Measurements from ENCODE around the gene MYRIP. TPM values are rescaled to one million over a fixed set of nuclear protein-coding genes. Genes with fewer than 3 reads are reported as not detected.

Gene MYRIP
- total RNA-seq, 1 experiment from 2014 or later = not detected

GRCh38 chr3:39907981-39908380 is 98.6 kb downstream of the MYRIP start:
- intact Hi-C loops (cut with micrococcal nuclease) = no loop called here
- ChIA-PET POLR2A (ENCODE audit: unreplicated experiment) (no interaction called here), CTCF (no interaction called here)
- H3K27ac ChIP-seq (ENCODE audit: low read length) = no peak overlapping the region
- no peak for ATAC-seq
- H3K9me3 ChIP-seq (ENCODE audit: low read length) = no peaks in the 10 kb centered on the region
- no peak overlapping the region for H3K9ac ChIP-seq (ENCODE audit: low read length)
- no peak overlapping the region for H3K4me3 ChIP-seq (ENCODE audit: low read length)
- no peak for DNase-seq
- H3K27me3 ChIP-seq (ENCODE audit: low read length) = no peaks in the 10 kb centered on the region
- no peaks in the 10 kb centered on the region for H3F3A ChIP-seq (ENCODE audit: low read length, unreplicated experiment)
- H3K36me3 ChIP-seq (ENCODE audit: low read depth, low read length) = no peaks in the 10 kb centered on the region
- BruUV-seq (replicated peaks) = no TSS peak
- TF ChIP-seq CTCF (conservative IDR thresholded peaks at IDR 0.05; ENCODE audit: low read depth, low read length) = no peak
- no peaks in the 10 kb centered on the region for H4K20me1 ChIP-seq (ENCODE audit: low read length)
- no peaks in the 10 kb centered on the region for H3K9me2 ChIP-seq (replicated peaks; ENCODE audit: low read length)
- no peak overlapping the region for H3K4me2 ChIP-seq (ENCODE audit: low read length)
- H3K79me2 ChIP-seq (ENCODE audit: low read length) = no peaks in the 10 kb centered on the region
- H2AFZ ChIP-seq (ENCODE audit: low read length) = no peak overlapping the region
- no peaks in the 10 kb centered on the region for H3K4me1 ChIP-seq (ENCODE audit: insufficient read depth, low read length)

GRCh38 chr3:39910135-39910534 is 100.7 kb downstream of the MYRIP start:
- H4K20me1 ChIP-seq (ENCODE audit: low read length) = no peaks in the 10 kb centered on the region
- H3K4me3 ChIP-seq (ENCODE audit: low read length) = no peak overlapping the region
- no peak for ATAC-seq
- H3K27ac ChIP-seq (ENCODE audit: low read length) = no peak overlapping the region
- CTCF ChIA-PET = no interaction called here
- no peaks in the 10 kb centered on the region for H3K9me2 ChIP-seq (replicated peaks; ENCODE audit: low read length)
- H3K4me2 ChIP-seq (ENCODE audit: low read length) = no peak overlapping the region
- H3K4me1 ChIP-seq (ENCODE audit: insufficient read depth, low read length) = no peaks in the 10 kb centered on the region
- H3K36me3 ChIP-seq (ENCODE audit: low read depth, low read length) = no peaks in the 10 kb centered on the region
- no peaks in the 10 kb centered on the region for H3K9me3 ChIP-seq (ENCODE audit: low read length)
- POLR2A ChIA-PET (ENCODE audit: unreplicated experiment) = no interaction called here
- intact Hi-C loops (cut with micrococcal nuclease) = no loop called here
- H3F3A ChIP-seq (ENCODE audit: low read length, unreplicated experiment) = no peaks in the 10 kb centered on the region
- no peak overlapping the region for H3K9ac ChIP-seq (ENCODE audit: low read length)
- no peaks in the 10 kb centered on the region for H3K27me3 ChIP-seq (ENCODE audit: low read length)
- H2AFZ ChIP-seq (ENCODE audit: low read length) = no peak overlapping the region
- no peak for TF ChIP-seq CTCF (conservative IDR thresholded peaks at IDR 0.05; ENCODE audit: low read depth, low read length)
- no peak for TF ChIP-seq EZH2phosphoT487 (IDR thresholded peaks at IDR 0.05; ENCODE audit: borderline replicate concordance, low read length)
- TF ChIP-seq EZH2 (IDR thresholded peaks at IDR 0.05; ENCODE audit: low read length, unreplicated experiment) = no peak
- no peaks in the 10 kb centered on the region for H3K79me2 ChIP-seq (ENCODE audit: low read length)
- DNase-seq = no peak
- BruUV-seq (replicated peaks) = no TSS peak

GRCh38 chr3:39910826-39911464 is 101.5 kb downstream of the MYRIP start:
- Histone ChIP-seq H3K9me2 (replicated peaks; ENCODE audit: low read length) (no peaks in the 10 kb centered on the region), H3K9me3 (ENCODE audit: low read length) (no peaks in the 10 kb centered on the region), H3K4me1 (ENCODE audit: insufficient read depth, low read length) (no peaks in the 10 kb centered on the region), H3K36me3 (ENCODE audit: low read depth, low read length) (no peaks in the 10 kb centered on the region), H3K27me3 (ENCODE audit: low read length) (no peaks in the 10 kb centered on the region), H4K20me1 (ENCODE audit: low read length) (no peaks in the 10 kb centered on the region), H3K4me2 (ENCODE audit: low read length) (no peak overlapping the region), H3K27ac (ENCODE audit: low read length) (no peak overlapping the region), H2AFZ (ENCODE audit: low read length) (no peak overlapping the region), H3K79me2 (ENCODE audit: low read length) (no peaks in the 10 kb centered on the region), H3K4me3 (ENCODE audit: low read length) (no peak overlapping the region), H3K9ac (ENCODE audit: low read length) (no peak overlapping the region), H3F3A (ENCODE audit: low read length, unreplicated experiment) (no peaks in the 10 kb centered on the region)
- POLR2A ChIA-PET (ENCODE audit: unreplicated experiment) = no interaction called here
- CTCF ChIA-PET = no interaction called here
- no TSS peak for BruUV-seq (replicated peaks)
- DNase-seq (no peak), ATAC-seq (no peak)
- intact Hi-C loops (cut with micrococcal nuclease) = no loop called here
- TF ChIP-seq EZH2 (IDR thresholded peaks at IDR 0.05; ENCODE audit: low read length, unreplicated experiment) (no peak), EZH2phosphoT487 (IDR thresholded peaks at IDR 0.05; ENCODE audit: borderline replicate concordance, low read length) (no peak), CTCF (conservative IDR thresholded peaks at IDR 0.05; ENCODE audit: low read depth, low read length) (no peak)
